Liver (tissue), 9 donors: ENCODE measurements around the gene PACSIN3. TPM values are rescaled to one million over a fixed set of nuclear protein-coding genes. Genes with fewer than 3 reads are reported as not detected.

Experiments
- DNase-seq: peaks from one replicate; pipeline ENCODE4 v3.0.0-alpha.2; 2017; ENCODE audit warnings: low spot score
- H3K27ac ChIP-seq, 2 donors: one replicate each; pipeline ENCODE4 v1.7.0; 2013; ENCODE audit warnings: inconsistent platforms in 2 of 2, low read length in 2 of 2, control low read depth in 1 of 2, low read depth in 1 of 2, mild to moderate bottlenecking in 1 of 2
- H3K27me3 ChIP-seq, 4 donors: one replicate each; pipeline versions ENCODE4 v1.6.1 to v1.7.0; 2013; ENCODE audit warnings: low read length in 3 of 4, inconsistent platforms in 1 of 4, mild to moderate bottlenecking in 1 of 4, moderate library complexity in 1 of 4; ENCODE audit not compliant: control insufficient read depth in 4 of 4, insufficient read depth in 4 of 4
- H3K36me3 ChIP-seq, 4 donors: one replicate each; pipeline versions ENCODE4 v1.6.1 to v1.7.0; 2013; ENCODE audit warnings: low read length in 3 of 4, mild to moderate bottlenecking in 3 of 4, low read depth in 1 of 4, moderate library complexity in 1 of 4; ENCODE audit not compliant: control insufficient read depth in 4 of 4, insufficient read depth in 3 of 4
- H3K4me1 ChIP-seq, 4 donors: one replicate each; pipeline versions ENCODE4 v1.6.1 to v1.7.0; 2013; ENCODE audit warnings: low read length in 3 of 4, mild to moderate bottlenecking in 3 of 4, moderate library complexity in 1 of 4; ENCODE audit not compliant: control insufficient read depth in 4 of 4, insufficient read depth in 4 of 4
- H3K4me3 ChIP-seq, 3 donors: one replicate each; pipeline versions ENCODE4 v1.6.1 to v1.7.0; 2013; ENCODE audit warnings: low read length in 3 of 3, control low read depth in 1 of 3, low read depth in 1 of 3, mild to moderate bottlenecking in 1 of 3
- H3K9ac ChIP-seq, 2 donors: one replicate each; pipeline ENCODE4 v1.7.0; 2013; ENCODE audit warnings: low read length in 2 of 2, mild to moderate bottlenecking in 2 of 2, moderate library complexity in 2 of 2, control low read depth in 1 of 2, low read depth in 1 of 2
- H3K9me3 ChIP-seq, 4 donors: one replicate each; pipeline versions ENCODE4 v1.6.1 to v1.7.0; 2013; ENCODE audit warnings: low read length in 3 of 4; ENCODE audit not compliant: control insufficient read depth in 4 of 4
- EGR1 ChIP-seq, 2 donors: IDR thresholded peaks; 2 replicates each; pipeline ENCODE4 v1.6.1; 2016 to 2018; ENCODE audit warnings: antibody characterized with exemption in 2 of 2, low read depth in 2 of 2
- FOXA2 ChIP-seq: IDR thresholded peaks from 2 replicates; pipeline ENCODE4 v1.6.1; 2016; ENCODE audit warnings: antibody characterized with exemption
- GABPA ChIP-seq, 2 donors: IDR thresholded peaks in 1 of 2; conservative IDR thresholded peaks in 1 of 2; 2 replicates each; pipeline ENCODE4 v1.6.1; 2016; ENCODE audit warnings: antibody characterized with exemption in 2 of 2, mild to moderate bottlenecking in 1 of 2, moderate library complexity in 1 of 2
- HNF4A ChIP-seq, 2 donors: conservative IDR thresholded peaks; 2 replicates each; pipeline ENCODE4 v1.6.1; 2016; ENCODE audit warnings: antibody characterized with exemption in 2 of 2, mild to moderate bottlenecking in 2 of 2
- HNF4G ChIP-seq: IDR thresholded peaks from 2 replicates; pipeline ENCODE4 v1.6.1; 2016; ENCODE audit warnings: antibody characterized with exemption
- JUND ChIP-seq, 2 donors: IDR thresholded peaks; 2 replicates each; pipeline ENCODE4 v1.6.1; 2016; ENCODE audit warnings: antibody characterized with exemption in 2 of 2
- NR2F2 ChIP-seq: IDR thresholded peaks from 2 replicates; pipeline ENCODE4 v1.6.1; 2016; ENCODE audit warnings: antibody characterized with exemption
- RAD21 ChIP-seq, 2 donors: IDR thresholded peaks; 2 replicates each; pipeline ENCODE4 v1.6.1; 2016; ENCODE audit warnings: antibody characterized with exemption in 2 of 2, mild to moderate bottlenecking in 2 of 2
- RXRA ChIP-seq, 2 donors: IDR thresholded peaks; 2 replicates each; pipeline ENCODE4 v1.6.1; 2017 to 2018; ENCODE audit warnings: antibody characterized with exemption in 2 of 2, mild to moderate bottlenecking in 1 of 2
- SP1 ChIP-seq: IDR thresholded peaks from 2 replicates; pipeline ENCODE4 v1.6.1; 2018; ENCODE audit warnings: antibody characterized with exemption, mild to moderate bottlenecking
- TAF1 ChIP-seq: conservative IDR thresholded peaks from 2 replicates; pipeline ENCODE4 v1.6.1; 2016; ENCODE audit warnings: antibody characterized with exemption, mild to moderate bottlenecking
- YY1 ChIP-seq: IDR thresholded peaks from 2 replicates; pipeline ENCODE4 v1.6.1; 2016; ENCODE audit warnings: antibody characterized with exemption, mild to moderate bottlenecking
- WGBS: extraction: QIAGEN DNeasy Blood & Tissue Kit; methylation state at CpG from one replicate; pipeline ENCODE4 v1.1.7; 2013; 5-methylcytosine and 5-hydroxymethylcytosine counted together
- polyA plus RNA-seq, 2 donors: library from polyadenylated mRNA; stranded (reverse) in 1 of 2; unstranded in 1 of 2; fragments of 200-250 nt in 1 of 2; fragments of >200 nt in 1 of 2; fragmentation: Nextera tagmentation in 1 of 2; extraction: Ambion mirVana in 1 of 2; gene quantifications; one replicate each; pipeline versions ENCODE4 v1.2.1 to v1.2.3, GENCODE V29; 2013 to 2015
- total RNA-seq, 2 donors: library from RNA; depleted of rRNA; stranded (reverse); fragments of >200 nt; gene quantifications; one replicate each; pipeline ENCODE4 v1.2.3, GENCODE V29; 2014
- TF ChIP-seq, protein P1 (sequence below): IDR thresholded peaks from 2 replicates; pipeline ENCODE4 v1.6.1; 2016; ENCODE audit warnings: antibody characterized with exemption
- TF ChIP-seq, protein P2 (sequence below): IDR thresholded peaks from 2 replicates; pipeline ENCODE4 v1.6.1; 2016; ENCODE audit warnings: antibody characterized with exemption
- TF ChIP-seq, protein P3 (sequence below): IDR thresholded peaks from 2 replicates; pipeline ENCODE4 v1.6.1; 2016; ENCODE audit warnings: antibody characterized with exemption
- TF ChIP-seq, protein P4 (sequence below): IDR thresholded peaks from 2 replicates; pipeline ENCODE4 v1.6.1; 2016; ENCODE audit warnings: antibody characterized with exemption, mild to moderate bottlenecking
- TF ChIP-seq, protein P5 (sequence below): fragments of 150-350 bp; IDR thresholded peaks from 2 replicates; pipeline ENCODE4 v1.5.1; 2017; ENCODE audit warnings: improper control_type of control experiment, low read depth, low read length; ENCODE audit not compliant: missing input control
- donor health status: healthy.
- donor health status: healthy.
- donor health status: healthy.
- donor health status: healthy.
- donor health status: healthy.

The PACSIN3 gene
- total and polyA plus RNA-seq, 4 donors, result 12.1 to 23.3 (median 19.7) TPM

DNA sequence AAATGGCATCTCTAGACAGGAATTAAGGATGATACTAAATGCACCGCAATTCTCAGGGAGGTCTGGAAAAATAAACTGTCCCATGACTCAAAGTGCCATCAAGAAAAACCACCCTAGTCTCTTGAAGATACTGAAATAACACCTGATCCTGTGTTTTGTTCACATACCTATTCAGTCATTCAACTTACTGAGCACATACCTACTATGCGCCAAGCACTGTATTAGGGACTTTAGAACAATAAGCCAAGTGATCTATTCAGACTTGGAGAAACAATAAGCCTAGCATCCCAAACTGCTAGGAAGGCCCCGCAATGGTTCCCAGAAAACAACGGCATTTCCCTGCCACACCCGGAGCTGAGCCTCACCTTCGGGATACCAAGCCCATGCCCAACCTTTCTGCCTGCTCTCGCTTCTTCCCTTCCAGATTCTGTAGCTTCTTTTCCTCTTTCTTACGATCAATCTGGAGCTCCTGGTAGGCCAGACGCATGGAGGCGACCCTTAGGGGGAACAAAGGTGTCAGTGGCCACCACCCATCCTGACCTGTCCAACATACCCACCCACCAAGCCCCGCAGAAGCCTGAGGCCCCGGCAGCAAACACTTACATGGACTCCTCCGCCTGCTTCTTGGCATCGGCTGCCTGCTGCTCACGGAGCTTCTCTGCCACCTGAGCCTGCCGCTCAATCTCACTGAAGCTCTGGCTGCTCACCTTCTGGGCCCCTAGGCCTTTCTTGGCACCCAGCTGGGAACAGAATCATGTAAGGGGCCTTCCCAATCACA is 15.0 kb downstream of the PACSIN3 start:
- WGBS, result 97% methylated on average over 16 of the region's 16 CpGs
- DNase-seq, result no peak
- TF ChIP-seq RXRA (IDR thresholded peaks at IDR 0.05), result no peak
- no peak for TF ChIP-seq GABPA (IDR thresholded peaks at IDR 0.05 in 1 of 2, conservative IDR thresholded peaks at IDR 0.05 in 1 of 2)
- no peak for TF ChIP-seq NR2F2
- TF ChIP-seq, protein P1, sequence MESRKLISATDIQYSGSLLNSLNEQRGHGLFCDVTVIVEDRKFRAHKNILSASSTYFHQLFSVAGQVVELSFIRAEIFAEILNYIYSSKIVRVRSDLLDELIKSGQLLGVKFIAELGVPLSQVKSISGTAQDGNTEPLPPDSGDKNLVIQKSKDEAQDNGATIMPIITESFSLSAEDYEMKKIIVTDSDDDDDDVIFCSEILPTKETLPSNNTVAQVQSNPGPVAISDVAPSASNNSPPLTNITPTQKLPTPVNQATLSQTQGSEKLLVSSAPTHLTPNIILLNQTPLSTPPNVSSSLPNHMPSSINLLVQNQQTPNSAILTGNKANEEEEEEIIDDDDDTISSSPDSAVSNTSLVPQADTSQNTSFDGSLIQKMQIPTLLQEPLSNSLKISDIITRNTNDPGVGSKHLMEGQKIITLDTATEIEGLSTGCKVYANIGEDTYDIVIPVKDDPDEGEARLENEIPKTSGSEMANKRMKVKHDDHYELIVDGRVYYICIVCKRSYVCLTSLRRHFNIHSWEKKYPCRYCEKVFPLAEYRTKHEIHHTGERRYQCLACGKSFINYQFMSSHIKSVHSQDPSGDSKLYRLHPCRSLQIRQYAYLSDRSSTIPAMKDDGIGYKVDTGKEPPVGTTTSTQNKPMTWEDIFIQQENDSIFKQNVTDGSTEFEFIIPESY, result no peak
- no peak for TF ChIP-seq HNF4G
- TF ChIP-seq HNF4A (conservative IDR thresholded peaks at IDR 0.05), result no peak
- TF ChIP-seq, protein P2, sequence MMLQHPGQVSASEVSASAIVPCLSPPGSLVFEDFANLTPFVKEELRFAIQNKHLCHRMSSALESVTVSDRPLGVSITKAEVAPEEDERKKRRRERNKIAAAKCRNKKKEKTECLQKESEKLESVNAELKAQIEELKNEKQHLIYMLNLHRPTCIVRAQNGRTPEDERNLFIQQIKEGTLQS, result no peak
- no peak for TF ChIP-seq RAD21 (IDR thresholded peaks at IDR 0.05)
- no peak for TF ChIP-seq YY1
- TF ChIP-seq, protein P3, sequence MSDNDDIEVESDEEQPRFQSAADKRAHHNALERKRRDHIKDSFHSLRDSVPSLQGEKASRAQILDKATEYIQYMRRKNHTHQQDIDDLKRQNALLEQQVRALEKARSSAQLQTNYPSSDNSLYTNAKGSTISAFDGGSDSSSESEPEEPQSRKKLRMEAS, result no peak
- TF ChIP-seq SP1, result no peak
- no peak for TF ChIP-seq FOXA2
- TF ChIP-seq, protein P4, sequence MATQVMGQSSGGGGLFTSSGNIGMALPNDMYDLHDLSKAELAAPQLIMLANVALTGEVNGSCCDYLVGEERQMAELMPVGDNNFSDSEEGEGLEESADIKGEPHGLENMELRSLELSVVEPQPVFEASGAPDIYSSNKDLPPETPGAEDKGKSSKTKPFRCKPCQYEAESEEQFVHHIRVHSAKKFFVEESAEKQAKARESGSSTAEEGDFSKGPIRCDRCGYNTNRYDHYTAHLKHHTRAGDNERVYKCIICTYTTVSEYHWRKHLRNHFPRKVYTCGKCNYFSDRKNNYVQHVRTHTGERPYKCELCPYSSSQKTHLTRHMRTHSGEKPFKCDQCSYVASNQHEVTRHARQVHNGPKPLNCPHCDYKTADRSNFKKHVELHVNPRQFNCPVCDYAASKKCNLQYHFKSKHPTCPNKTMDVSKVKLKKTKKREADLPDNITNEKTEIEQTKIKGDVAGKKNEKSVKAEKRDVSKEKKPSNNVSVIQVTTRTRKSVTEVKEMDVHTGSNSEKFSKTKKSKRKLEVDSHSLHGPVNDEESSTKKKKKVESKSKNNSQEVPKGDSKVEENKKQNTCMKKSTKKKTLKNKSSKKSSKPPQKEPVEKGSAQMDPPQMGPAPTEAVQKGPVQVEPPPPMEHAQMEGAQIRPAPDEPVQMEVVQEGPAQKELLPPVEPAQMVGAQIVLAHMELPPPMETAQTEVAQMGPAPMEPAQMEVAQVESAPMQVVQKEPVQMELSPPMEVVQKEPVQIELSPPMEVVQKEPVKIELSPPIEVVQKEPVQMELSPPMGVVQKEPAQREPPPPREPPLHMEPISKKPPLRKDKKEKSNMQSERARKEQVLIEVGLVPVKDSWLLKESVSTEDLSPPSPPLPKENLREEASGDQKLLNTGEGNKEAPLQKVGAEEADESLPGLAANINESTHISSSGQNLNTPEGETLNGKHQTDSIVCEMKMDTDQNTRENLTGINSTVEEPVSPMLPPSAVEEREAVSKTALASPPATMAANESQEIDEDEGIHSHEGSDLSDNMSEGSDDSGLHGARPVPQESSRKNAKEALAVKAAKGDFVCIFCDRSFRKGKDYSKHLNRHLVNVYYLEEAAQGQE, result no peak
- TF ChIP-seq JUND (IDR thresholded peaks at IDR 0.05), result no peak
- TF ChIP-seq, protein P5, sequence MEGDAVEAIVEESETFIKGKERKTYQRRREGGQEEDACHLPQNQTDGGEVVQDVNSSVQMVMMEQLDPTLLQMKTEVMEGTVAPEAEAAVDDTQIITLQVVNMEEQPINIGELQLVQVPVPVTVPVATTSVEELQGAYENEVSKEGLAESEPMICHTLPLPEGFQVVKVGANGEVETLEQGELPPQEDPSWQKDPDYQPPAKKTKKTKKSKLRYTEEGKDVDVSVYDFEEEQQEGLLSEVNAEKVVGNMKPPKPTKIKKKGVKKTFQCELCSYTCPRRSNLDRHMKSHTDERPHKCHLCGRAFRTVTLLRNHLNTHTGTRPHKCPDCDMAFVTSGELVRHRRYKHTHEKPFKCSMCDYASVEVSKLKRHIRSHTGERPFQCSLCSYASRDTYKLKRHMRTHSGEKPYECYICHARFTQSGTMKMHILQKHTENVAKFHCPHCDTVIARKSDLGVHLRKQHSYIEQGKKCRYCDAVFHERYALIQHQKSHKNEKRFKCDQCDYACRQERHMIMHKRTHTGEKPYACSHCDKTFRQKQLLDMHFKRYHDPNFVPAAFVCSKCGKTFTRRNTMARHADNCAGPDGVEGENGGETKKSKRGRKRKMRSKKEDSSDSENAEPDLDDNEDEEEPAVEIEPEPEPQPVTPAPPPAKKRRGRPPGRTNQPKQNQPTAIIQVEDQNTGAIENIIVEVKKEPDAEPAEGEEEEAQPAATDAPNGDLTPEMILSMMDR, result no peak
- TF ChIP-seq TAF1, result no peak
- TF ChIP-seq EGR1 (IDR thresholded peaks at IDR 0.05; ENCODE audit: low read depth in 2 of 2), result no peak
- H3K27me3 ChIP-seq, result no peaks in the 10 kb centered on the region
- no peak overlapping the region for H3K9ac ChIP-seq
- peaks cover 28 to 63% (median 42%) of the 10 kb centered on the region in 4 donors for H3K36me3 ChIP-seq
- peaks cover 6 to 46% (median 34%) of the 10 kb centered on the region in 4 donors for H3K4me1 ChIP-seq
- H3K4me3 ChIP-seq, result no peak overlapping the region
- H3K27ac ChIP-seq, result no peak overlapping the region
- no peaks in the 10 kb centered on the region for H3K9me3 ChIP-seq
